ENCODE measurements around the gene ZNF273.
"Not testable (repeated sequence)": the region's sequence is repeated elsewhere in the genome, so short reads cannot be mapped to it uniquely, and the experiment has no call there.

The ZNF273 gene

DNA sequence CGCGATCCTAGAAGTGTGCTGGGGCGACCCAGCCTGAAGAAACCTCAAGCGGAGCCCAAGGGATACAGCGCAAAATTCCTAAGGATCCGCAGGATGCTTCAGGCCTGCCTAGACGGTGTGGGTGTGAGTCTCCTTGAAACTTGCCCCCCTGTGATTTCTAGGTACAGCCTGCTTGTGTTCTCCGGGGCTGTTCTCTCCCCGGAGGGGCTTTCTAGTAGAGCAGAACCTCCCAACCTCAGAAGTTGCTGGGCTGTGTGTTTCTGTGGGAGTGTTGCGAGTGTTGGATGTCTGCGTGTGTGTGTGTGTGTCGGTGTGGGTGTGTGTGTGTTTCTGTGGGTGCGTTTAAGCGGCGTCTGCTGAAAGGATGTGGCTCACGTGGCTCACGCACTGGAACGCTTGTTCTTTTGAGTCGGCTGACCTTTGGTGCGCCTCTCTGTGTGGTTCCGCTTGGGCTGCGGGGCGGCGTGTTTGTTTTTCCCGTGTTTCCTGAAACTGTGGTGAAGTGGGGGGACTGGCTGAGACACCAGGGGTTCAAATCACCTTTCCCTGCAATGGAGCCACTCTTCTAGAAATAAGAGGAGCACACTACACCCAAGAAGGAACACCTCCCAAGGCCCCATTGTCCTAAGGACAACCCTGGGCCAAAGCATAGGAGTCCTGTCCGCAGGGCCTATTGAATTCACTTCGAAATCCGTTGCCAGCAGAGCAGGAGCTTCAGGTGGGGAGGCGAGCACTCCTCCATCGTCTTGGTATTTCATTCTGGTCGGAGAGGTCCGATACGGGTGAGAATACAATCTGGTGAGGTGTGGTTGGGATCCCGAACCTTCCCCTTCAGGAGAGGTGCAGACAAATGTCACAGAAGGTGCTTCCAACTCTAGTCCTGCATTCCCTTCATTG lies 25.1 kb upstream of the ZNF273 start:
- no peak for DNase-seq

DNA sequence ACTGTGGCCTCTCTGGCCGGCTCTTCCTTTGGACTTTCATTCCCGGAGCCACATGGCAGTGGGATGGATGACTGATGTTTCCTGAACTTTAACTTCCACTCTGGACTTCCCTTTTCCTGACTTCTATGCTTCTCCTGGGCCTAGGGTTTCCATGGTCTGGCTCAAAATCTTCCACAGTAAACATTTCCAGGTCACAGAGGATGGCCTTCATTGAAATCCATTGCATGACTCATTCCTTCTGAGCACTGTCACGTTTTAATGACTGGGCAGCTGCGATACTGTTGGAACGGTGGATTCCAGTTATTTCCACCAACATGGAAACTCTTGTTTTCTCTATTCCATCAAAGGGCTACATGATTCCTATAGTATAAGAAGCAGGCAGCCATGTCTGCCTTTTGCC lies 24.4 kb upstream of the ZNF273 start:
- DNase-seq, result no peak

DNA sequence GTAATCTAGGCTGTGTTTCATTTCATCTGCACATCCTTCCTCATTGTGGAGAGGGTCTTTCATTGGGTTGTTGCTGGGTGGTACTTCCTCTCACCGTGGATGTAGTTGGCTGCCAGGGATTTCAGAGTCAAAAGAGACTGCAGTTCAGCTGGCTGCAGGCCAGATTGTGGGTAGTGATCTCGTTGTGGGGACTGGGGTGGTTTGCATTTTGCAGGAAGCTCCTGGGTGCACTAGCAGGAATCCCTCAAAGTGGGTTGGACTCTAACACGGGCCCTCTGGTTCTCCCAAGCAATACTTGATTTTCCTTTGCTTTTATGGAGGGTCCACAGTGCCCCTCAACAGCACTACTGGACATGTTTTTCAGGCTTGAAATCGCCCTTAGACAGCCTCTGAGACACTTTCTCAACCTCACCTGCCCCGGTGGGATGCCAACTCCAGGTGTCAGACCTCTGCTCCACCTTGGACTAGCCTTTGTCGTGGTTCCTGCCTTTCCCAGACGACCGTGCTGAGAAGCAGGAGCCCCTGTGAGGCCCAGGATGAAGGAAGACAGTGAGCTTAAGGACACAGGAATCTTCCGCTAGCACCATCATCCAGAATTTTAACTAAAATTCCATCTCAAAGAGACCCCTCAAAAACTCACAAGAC lies 23.9 kb upstream of the ZNF273 start:
- no peak for DNase-seq

DNA sequence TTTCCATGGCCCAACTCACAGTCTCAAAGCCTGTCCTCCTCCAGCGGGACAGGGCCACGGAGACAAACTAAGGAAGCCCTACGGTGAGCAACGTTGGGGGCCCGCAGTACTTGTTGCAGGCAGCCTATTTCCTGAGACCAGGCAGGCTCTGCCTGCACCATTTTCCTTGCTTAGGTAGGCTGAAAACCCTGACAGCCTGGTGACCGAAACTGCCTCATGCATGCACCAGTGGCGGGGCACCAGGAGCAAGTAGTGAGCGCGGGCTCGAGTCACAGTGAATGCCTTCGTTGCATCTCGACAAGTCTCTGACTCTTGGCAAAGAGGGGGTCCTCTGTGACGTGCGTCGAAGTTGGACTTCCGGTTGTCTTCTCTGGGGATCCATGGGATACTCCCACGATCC lies 23.3 kb upstream of the ZNF273 start:
- DNase-seq, result no peak

DNA sequence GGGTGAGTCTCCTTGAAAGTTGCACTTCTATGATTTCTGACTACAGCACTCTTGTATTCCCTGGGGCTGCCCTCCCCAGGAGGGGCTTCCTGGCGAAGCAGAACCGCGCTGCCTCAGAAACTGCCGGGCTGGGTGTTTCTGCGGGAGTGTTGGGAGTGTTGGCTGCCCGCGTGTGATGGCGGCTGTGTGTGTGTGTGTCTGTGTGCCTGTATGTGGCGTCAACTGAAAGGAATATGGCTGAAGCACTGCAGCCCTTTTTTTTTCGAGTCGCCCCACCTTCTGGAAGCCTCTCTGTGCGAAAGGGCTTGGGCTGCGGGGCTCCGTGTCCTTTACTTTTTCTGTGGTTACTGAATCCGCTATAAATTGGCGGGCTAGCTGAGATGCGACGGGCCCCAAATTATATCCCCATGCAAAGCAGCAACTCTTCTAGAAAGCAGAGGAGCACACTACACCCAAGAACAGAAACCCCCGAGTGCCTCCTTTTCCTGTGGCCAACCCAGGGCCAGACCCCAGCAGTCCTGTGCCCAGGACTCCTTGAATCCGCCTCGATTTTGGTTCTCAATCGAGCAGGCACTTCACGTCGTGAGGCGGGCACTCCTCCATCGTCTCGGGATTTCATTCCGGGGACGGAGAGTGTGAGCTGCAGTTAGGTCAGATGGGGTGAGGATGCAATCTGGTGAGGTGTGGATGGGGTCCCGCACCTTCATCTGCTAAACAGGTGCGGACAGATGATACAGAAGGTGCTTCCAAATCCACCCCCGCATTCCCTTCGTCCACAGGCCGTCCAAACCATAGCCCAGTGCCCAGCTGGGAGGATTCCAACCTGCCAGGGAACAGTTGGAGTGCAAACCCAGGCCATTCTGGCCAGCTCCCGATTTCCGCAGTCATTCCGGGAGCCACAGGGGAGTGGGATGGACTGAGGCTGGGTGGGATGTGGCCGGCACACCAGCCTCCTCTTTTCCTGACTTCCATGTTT lies 22.5 kb upstream of the ZNF273 start:
- DNase-seq, result no peak

DNA sequence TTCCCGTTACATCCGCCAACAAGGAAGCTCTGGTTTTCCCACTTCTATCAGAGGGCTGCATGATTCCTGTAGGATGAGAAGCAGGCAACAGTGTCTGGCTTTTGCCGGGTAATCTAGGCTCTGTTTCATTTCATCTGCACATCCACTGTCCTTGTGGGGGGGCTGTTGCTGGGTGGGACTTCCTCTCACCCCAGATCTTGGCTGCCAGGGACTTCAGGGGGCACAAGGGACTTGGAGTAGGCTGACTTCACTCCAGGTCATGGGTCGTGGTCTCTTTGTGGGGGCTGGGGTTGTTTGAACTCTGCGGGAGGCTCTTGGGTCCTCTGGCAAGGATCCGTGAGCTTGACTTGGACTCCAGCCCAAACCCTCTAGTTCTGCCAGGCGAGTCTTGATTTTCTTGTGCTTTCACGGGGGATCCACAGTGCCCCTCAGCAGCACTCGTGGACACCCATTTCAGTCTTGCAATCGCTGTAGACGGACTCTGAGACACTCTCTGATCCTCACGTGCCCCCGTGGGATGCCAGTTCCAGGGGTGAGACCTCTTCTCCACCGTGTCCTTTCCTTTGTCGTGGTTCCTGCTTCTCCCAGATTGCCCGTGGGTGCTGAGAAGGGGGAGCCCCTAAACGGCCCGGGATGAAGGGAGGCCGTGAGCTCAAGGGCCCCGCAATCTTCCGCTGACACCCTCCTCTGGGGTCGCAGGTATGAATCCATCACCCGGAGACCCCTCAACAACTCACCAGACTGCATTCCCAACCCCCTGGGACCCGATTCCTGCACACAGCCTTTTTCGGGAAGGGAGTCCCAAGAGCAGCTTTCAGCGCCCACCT lies 21.4 kb upstream of the ZNF273 start:
- DNase-seq, result no peak

DNA sequence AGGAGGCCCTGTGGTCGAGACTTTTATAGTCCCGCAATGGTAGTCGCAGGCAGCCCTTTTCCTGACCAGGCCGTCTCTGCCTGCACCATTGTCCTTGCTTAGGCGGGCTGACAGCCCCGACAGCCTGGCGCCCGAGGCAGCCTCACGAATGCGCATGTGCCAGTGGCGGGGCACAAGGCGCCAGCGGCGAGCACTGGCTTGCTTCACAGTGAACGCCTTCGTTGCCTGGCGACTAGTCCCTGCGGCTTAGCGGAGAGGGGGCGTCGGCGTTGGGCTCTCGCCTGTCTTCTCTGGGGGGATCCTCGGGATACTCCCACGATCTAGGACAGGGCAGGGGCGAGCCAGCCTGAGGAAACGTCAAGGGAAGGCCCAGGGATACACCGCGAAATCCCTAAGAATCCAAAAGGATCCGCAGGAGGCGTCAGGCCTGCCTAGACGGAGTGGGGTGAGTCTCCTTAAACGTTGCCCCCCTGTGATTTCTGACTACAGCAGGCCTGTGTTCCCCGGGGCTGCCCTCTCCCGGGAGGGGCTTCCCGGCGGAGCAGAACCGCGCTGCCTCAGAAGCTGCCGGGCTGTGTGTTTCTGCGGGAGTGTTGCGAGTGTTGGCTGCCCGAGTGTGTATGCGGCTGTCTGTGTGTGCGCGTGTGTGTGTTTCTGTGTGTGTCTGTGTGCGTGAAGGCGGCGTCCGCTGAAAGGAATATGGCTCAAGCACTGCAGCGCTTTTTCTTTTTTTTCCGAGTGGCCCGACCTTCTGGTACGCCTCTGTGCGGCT lies 20.5 kb upstream of the ZNF273 start:
- no peak for DNase-seq

DNA sequence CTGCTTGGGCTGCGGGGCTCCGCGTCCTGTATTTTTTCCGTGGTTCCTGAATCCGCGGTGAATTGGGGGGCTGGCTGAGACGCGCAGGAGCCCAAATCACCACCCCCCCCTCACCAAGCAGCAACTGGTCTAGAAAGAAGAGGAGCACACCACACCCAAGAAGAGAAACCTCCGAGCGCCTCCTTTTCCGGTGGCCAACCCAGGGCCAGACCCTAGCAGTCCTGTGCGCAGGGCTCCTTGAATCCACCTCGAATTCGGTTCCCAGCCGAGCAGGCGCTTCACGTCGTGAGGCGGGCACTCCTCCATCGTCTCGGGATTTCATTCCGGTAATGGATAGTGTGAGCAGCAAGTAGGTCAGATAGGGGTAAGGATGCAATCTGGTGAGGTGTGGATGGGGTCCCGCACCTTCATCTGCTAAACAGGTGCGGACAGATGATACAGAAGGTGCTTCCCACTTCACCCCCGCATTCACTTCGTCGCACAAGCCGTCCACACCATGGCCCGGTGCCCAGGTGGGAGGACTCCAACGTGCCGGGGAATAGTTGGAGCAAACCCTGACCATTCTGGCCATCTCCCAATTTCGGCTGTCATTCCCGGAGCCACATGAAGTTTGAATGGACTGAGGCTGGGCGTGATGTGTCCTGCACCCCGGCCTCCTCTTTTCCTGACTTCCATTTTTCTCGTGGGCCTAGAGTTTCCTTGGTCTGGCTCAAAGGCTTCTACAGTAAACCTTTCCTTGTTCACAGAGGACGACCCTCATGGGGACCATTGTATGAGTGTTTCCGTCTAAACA lies 19.8 kb upstream of the ZNF273 start:
- DNase-seq, result no peak

DNA sequence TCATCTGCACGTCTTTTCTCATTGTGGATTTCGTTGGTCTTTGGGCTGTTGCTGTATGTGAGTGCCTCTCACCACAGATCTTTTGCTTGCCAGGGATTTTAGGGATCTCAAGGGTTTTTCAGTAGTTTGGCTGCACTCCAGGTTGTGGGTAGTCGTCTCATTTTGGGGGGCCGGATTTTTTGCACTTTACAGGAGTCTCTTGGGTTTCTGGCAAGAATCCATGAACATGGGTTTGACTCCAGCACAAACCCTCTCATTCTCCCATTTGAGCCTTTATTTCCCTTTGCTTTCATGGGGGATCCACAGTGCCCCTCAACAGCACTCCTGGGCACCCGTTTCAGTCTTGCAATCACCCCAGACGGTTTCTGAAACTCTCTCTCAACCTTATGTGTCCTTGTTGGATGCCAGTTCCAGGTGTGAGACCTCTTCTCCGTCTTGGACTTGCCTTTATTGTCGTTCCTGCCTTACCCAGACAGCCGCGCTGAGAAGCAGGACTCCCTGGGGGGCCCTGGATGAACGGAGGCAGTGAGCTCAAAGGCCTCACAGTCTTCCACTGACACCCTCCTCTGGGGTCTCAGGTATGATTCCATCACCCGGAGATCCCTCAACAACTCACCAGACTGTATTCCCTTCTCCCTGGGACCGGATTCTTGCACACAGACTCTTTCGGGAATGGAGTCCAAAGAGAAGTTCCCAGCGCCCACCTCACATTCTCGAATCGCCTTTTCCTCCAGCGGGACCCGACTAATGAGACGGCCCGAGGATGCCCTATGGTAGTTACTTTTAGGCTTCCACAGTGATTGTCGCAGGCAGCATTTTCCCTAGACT lies 18.8 kb upstream of the ZNF273 start:
- no peak for DNase-seq

DNA sequence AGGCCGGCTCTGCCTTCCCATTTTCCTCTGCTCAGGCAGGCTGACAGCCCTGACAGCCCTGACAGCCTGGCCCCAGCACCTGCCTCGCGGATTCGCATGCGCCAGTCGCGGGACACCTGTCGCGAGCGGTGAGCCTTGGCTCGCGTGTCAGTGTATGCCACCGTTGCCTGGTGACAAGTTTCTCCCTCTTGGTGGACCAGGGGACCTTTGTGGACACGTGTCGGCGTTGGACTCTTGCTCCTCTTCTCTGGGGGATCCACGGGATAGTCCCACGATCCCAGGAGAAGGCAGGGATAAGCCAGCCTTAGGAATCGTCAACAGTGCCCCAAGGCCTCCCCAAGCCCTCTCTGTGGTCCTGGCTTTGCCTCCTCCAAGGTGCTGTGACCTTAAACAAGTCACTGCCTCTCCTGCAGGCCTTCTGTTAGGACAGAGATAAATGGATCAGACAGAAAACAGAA lies 18.1 kb upstream of the ZNF273 start:
- no peak for DNase-seq

DNA sequence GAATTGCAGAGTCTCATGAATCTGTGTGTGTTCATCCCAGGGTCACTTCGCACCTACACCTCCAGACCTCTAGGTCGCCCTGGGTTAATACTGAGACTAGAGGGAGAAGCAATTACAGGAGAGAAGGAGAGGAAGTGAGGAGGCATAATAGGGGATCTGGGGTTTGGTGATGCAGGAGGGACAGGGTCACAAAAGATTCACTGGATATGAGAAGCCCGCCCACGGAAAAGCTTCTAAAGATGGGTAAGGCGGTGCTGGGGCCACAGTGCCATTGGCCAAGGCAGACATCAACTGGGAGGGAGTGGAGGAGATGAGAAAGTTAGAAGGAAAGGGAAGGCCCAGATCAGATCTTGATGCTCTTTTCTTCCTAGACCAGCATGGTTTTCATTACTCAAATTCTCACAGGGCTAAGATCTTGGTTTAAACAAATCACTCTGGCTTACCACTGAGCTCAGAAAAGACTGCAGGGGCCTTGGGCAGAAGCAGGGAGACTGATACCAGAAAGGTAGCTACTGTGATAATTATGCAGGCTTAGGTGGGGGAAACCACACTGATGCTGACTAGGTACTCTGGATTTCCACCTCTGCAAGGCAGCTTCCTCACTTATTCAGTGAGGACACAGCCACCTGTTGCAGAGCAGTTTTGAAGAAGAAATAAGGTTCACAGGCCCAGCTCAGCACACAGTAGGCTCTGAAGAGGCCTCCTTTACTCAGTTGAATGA lies 17.4 kb upstream of the ZNF273 start:
- DNase-seq, result no peak

DNA sequence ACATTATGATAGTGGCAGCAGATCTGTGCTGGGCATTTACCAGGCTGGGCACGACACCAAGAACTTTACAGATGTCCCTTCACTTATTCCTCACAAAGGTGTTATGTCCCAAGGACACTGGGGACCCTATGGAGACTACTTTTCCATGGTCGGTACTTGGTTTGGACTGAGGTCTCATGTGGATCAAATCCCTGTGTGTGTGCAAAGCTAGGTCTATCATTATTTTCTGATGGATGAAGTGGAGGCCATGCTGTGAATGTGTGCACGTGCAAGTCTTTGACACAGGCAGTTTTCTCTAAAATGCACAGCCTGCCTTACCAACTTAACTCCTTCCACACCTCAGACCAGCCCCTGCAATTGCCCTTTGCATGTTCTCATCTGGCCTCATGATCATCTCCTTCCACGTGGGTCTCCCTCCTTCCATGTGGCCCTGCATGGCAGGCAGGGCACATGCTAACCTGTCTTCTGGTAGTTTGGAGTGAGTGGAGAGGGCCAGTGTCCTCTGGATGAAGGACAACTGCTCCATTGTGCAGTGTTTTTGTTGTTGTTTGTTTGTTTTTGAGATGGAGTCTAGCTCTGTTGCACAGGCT lies 16.0 kb upstream of the ZNF273 start:
- DNase-seq, result no peak

DNA sequence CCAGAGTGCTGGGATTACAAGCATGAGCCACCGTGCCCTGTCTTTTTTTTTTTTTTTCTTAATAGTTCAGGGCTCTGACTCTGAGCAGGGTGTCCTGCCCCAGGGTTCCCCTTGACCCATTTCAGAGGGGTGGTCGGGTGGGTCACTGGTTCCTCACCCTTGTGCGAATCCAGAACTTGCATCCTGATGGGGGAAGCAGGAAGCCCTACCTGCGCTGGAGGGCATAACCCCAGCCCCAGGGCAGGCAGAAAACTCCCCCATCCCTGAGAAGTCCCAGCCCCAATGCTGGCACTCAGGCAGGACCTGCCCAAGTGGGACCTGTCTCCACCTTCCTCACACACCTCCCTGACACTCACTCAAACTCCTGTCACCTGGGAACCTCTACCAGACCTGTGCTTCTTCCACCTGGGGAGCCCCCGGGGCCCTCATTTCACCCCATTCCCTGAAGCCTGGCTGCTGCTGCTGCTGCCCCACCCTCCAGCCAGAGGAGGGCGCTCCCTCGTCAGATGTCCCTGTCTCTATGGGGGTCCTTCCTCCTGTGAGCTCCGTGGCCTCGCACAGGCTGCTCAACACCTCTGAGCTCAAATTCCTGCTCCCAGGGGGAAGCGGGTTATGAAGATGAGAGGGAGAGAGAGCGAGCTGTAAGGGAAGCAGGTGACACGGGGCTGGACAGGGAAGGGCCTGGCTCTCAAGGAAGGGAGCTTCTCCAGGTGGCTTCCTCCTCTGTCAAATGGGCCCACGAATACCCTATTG lies 15.1 kb upstream of the ZNF273 start:
- DNase-seq, result no peak

DNA sequence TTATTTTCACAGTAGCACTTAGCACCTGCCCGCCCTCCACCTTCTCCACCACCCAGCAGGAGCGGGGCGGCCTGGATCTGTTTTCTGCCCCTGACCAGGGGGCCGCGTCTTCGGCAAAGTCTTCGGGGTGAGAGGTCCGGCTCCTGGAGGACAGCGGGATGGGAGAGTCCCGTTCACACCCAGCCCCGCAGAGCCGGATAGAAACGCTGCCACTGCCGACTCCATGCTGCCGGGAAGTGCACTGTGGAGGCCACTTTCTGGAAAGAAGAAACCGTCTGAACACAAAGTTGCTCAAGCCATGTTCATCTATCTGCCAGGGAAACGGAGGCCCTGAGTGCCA lies 14.5 kb upstream of the ZNF273 start:
- DNase-seq, result no peak

DNA sequence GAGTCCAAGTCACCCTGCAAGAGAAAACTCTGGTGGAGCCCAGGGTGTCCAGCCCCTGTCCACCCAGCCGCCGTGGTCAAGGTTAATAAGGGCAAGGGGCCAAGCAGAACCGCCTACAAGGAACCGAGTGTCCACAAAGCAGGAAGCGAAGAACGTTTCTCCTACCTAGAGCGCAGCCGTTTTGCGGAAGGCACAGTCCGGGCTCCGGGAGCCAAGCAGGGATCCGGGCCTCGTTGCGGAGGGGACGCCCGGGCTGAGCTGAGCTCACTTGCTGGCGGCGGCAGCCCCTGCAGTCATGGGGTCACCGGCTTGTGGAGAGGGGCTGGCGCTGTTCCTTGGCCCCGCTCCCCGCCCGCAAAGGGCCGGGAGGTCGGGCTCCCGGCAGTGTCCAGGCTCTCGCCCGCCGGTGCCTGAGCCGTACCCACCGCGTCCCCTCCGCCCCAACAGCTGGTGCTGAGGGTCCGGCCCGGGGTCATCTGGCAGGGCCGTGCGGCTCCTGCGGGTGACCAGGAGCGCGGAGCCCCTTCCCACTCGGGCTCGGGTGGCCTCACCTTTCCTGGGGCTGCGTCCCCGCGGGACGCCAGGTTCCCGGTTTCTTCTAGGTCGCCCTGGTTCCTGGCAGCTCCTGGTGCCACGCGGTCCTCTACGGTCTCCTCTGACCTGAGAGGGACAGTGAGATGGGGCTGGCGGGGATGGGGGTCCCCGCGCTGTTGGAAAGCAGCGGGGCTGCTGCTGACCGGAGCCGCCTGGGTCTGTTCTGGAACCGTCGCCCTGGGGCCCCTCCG lies 14.0 kb upstream of the ZNF273 start:
- DNase-seq, result no peak

DNA sequence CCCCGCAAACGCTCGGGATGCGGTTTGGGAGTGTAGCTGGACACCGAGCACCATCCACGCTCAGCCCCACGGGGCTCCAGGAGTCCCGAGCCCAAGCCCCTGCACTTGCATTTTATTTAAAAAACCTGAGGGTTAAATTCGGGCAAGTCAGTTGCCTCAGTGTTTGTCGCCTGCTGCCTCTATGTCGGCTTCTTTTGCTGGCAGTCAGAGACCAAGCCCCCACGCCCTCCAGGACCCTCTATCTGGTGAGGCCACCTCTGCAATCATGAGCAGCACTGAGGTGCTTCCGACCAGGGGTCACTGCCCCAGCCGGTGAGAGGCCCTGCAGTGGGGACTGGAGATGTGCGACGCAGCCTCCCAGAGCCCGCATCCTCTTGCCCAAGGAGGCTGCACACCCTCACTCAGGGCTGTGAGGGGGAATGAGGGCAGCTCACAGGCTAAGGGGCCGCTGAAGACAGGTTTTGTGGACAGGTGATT lies 13.3 kb upstream of the ZNF273 start:
- DNase-seq, result no peak

DNA sequence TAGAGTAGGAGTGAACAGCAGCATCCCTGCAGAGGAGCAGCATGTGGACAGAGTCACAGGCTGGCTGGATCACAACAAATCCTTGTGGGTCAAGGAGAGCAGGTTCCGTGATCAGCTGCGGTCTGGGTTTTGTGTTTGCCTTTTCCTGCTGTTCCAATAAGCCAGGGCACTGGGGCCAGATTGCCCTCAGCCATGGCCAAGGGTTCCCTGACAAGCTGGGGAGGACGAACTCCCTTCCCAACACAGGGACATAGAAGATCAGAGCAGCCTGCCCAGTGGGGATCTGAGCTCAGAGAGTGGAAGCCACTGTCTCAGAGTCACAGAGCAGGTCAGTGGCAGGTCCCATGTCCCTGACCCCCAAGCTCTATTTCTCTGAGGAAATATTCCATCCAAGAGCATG lies 12.8 kb upstream of the ZNF273 start:
- DNase-seq, result not testable (repeated sequence)
